ENCODE results near the gene FEM1B.

- TF ChIP-seq, protein P1, sequence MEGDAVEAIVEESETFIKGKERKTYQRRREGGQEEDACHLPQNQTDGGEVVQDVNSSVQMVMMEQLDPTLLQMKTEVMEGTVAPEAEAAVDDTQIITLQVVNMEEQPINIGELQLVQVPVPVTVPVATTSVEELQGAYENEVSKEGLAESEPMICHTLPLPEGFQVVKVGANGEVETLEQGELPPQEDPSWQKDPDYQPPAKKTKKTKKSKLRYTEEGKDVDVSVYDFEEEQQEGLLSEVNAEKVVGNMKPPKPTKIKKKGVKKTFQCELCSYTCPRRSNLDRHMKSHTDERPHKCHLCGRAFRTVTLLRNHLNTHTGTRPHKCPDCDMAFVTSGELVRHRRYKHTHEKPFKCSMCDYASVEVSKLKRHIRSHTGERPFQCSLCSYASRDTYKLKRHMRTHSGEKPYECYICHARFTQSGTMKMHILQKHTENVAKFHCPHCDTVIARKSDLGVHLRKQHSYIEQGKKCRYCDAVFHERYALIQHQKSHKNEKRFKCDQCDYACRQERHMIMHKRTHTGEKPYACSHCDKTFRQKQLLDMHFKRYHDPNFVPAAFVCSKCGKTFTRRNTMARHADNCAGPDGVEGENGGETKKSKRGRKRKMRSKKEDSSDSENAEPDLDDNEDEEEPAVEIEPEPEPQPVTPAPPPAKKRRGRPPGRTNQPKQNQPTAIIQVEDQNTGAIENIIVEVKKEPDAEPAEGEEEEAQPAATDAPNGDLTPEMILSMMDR (IDR thresholded peaks at IDR 0.05) = no peak
- TF ChIP-seq POLR2A (IDR thresholded peaks at IDR 0.05) = no peak
Observed at GRCh38 chr15:68303134-68303533, 25.6 kb downstream of the FEM1B start.

Measured in sigmoid colon (tissue), 3 donors.